EH (cell line): ENCODE results near the gene GCK.
"Not testable (repeated sequence)": the region's sequence is repeated elsewhere in the genome, so short reads cannot be mapped to it uniquely, and the experiment has no call there.

Source experiments
- DNase-seq: peaks from one replicate; pipeline ENCODE4 v3.0.0-alpha.2; 2015; ENCODE audit warnings: low read depth

The GCK gene

DNA sequence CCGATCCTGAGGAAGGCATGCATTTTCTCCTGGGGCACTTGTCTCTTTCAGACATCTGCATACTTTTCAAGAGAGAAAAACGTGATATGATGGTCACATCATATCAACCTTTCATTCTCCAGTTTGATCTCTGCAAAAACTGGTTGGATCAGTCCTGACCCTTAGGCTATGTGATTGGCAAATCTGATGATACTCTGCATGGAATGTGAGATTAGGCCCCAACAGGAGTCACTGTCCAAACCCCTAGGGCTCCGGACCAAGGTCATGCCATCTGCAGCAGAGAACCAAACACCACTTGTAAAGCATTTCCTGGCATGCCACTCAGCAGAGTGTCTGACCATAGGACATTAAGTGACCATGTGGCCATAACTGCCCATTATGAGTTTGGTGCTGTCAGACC is 8.6 kb downstream of the GCK start:
- no peak for DNase-seq

DNA sequence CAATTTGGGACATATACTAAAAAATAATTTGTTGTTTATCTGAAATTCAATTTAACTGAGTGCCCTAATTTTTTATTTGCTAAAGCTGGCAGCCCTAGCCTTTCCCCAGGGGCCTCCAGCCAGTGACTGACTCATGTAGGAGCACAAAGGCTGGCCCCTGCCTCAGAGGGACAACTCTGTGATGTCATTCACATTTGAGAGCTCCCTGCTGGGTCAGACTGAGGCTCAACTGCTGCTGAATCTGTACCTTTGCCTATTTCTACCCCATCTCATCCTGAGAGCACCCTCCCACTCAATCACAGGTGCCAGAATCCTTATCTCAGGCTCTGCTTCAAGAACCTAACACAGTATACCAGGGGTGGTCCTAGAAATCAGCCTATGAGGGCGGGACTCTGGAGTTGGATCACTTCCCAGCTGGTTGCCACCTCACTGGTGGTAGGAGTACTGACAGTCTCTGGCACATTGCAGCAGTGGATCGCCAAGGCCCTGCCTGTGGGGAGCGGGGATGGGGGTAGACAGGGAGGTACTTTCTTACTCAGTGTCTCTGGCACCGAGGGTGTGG is 11.6 kb downstream of the GCK start:
- peak; percentile 48 for DNase-seq

DNA sequence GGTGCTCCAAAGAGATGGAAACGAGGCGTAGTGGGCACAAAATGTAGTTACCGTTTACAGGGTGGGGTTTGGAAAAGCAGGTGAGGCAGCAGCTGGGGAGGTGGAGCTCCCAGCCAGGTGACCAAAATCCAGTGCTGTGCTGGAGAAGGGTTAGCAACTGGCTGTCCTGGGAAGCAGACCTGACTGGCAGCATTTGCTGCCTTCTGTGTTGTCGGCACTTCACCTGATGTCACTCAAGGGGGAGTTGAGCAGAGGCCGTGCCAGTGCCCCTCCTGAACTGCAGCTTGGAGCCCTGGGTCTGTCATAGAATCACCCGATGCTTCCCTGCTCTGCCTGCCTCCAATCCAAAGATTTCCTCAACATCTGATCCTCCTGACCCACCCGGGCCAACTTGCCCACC is 12.8 kb downstream of the GCK start:
- DNase-seq: no peak

DNA sequence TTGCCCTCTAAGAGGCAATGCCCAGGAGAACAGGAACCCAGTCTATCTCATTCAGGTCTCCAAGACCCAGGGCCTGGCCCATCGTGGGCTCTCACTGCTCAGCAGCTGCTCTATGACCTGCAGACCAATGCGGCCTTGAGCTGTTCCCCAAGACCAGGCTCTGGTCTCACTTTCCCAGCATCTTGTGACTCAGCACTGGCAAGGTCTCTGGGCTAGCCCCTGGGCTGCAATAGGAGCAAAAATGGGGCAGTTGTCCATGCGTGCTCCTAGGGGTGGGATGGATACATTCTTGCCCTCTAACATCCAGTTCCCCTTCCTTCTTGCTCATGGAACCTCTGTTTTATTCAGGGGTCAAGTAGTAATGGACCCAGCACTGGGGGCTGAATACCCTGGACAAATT is 13.5 kb downstream of the GCK start:
- no peak for DNase-seq

DNA sequence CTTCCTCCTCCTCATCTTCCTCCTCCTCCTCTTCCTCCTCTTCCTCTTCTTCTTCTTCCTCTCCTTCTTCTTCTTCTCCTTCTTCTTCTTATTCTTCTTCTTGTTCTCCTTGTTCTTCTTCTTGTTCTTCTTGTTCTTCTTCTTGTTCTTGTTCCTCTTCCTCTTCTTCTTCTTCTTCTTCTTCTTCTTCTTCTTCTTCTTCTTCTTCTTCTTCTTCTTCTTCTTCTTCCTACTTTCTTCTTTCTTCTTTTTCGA is 14.6 kb downstream of the GCK start:
- not testable (repeated sequence) for DNase-seq

DNA sequence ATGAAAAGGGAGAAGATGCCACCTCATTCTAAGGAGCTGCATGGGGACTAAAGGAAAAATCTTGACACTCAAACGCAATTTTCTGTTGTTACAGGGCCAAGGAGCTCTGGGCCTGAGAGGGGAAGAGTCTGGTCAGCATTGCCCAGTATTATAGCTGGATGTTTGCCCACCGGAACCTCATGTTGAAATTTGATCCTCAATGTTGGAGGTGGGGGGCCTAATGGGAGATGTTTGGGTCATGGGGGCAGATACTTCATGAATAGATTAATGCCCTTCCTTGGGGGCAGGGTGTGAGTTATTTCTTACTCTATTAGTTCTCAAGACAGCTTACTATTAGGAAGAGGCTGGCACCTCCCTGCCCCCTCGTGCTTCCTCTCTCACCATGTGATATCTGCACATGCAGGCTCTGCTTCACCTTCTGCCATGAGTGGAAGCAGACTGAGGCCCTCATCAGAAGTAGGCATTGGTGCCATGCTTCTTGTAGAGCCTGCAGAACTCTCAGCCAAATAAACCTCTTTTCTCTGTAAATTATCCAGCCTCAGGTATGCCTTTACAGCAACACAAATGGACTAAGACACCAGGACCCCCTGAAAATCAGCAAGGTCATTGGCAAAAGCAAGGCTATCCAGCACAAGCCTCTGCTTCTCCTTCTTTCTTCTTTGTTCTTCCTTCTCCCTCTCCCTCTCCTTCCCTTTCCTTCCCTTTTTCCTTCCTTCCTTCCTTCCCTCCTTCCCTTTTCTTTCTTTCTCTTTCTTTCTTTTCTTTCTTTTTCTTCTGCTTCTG is 15.1 kb downstream of the GCK start:
- no peak for DNase-seq

DNA sequence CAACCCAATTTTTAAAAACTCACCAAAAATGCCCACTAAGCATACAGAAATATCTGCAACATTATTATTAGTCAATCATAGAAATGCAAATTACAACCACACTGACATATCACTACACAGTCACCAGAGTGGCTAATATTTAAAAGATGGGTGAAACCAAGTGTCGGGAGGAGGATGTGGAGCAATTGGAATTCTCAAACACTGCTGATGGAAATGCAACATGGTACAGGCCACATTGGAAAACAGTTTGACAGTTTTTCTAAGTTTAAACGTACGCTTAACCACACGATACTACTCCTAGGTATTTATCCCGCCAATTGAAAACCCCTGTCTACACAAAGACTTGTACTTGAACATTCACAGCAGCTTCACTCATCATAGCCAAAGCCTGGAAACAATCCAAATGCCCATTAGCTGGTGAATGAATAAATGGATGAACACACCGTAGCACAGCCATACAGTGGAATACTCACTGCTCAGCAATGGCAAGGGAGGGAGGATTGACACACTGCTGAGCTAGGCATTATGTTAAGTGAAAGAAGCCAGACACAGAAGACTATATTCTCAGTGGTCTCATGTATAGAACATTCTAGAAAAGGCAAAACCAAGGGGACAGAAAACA is 16.3 kb downstream of the GCK start:
- no peak for DNase-seq

DNA sequence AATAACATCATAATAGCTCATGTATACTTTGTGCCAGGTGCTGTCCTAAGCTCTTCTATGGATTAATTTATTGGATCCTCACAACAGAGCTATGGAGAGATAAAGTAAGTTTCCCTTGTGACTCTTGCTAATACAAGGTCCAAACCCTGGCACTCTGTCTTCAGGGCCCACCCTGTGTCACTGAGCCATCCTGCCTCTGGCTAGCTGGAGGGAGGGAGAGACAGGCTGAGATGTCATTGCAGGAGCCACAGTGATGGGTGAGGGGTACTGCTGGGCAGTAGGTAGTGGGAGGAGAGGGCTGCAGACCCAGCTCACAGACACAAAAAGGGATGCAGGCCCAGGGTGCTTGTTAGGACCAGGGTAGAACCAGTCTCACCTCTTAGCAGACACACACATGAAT is 16.9 kb downstream of the GCK start:
- no peak for DNase-seq

DNA sequence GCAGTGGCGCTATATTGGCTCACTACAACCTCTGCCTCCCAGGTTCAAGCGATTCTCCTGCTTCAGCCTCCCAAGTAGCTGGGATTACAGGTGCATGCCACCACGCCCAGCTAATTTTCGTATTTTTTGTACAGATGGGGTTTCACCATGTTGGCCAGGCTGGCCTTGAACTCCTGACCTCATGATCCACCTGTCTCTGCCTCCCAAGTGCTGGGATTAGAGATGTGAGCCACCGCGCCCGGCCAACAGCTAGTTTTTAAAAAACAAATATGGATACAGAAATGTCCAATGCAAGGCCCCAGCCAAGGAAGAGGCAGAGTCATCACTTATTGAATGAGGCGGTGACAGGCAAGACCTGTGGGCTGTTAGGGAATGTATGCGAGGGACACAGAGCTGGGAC is 17.3 kb downstream of the GCK start:
- not testable (repeated sequence) for DNase-seq

DNA sequence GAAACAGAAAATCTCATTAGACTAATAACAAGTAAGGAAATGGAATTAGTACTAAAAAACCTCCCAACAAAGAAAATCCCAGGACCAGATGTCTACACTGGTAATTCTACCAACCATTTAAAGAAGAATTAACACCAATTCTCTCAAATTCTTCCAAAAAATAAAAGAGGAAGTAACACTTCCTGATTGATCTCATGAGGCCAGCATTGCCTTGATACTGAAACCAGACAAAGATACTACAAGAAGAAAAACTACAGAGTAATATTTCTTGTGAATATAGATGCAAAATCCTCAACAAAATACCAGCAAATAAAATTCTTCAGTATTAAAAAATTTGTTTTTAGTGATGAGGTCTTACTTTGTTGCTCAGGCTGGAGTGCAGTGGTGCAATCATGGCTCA is 21.3 kb downstream of the GCK start:
- DNase-seq: no peak

DNA sequence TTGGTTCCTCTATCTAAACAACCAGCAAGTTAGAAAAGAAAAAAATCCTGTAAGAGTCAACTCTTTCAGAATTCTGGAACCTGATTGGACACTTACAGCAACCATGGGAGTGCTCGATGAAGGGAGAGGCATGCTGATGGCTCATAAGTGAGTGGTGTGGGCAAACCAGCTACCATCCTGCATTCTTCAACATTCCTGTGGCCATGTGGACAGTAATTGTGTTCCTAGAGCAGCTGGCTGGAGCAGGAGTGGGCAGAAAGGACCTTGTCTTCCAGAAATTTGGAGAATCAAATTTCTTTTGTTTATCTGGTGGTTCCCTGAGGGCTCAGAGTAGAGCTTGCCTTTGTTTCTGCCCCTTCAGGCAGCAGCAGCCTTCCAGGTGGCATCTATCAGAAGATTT is 25.6 kb downstream of the GCK start:
- DNase-seq: peak; percentile 98

DNA sequence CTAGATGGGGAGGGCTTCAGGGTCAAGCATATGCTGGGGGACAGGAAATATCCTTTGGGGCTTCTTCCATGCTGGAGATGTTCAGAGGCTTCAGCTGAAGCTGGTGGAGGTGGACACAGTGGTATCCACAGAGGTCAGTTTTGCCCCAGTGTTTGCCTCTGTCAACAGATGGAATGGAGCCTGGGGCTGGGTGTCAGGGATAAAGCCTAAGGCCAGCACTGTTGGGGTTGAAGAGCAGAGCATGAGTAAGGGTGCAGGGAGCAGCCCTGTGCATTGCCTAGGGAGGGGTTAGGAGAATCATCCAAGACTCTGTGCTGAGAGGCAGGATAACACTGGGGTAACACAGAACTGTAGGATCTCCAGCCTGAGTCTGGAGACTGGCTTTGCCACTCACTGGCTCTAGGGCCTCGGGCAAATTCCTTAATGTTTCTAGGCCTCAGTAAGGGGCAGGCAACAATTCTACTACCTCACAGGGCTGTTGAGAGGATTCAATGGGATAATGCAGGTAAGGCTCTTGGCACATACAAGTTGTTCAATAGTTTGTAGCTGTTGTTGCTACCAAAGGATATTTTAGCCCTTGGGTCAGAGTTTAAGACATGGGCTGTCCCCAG is 26.3 kb downstream of the GCK start:
- peak; percentile 47 for DNase-seq

DNA sequence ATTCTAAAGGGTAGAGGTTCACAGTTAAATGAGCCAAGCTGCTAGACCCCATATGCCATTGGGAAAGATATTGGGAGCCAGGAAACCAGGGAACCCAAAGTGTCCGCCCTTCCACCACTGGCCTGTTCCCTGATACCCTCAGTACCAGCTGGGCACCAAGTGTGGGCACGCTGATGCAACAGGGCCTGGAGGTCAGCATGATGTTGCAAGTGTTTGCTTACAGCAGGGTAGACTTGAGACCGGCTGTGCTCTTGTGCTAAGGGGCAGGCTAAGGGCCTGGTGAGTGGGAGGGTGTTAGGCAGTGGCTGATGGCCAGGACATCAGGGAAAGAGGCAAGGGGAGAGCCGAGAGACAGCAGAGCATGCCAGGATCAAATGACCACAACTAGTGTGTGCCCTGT is 27.1 kb downstream of the GCK start:
- no peak for DNase-seq

DNA sequence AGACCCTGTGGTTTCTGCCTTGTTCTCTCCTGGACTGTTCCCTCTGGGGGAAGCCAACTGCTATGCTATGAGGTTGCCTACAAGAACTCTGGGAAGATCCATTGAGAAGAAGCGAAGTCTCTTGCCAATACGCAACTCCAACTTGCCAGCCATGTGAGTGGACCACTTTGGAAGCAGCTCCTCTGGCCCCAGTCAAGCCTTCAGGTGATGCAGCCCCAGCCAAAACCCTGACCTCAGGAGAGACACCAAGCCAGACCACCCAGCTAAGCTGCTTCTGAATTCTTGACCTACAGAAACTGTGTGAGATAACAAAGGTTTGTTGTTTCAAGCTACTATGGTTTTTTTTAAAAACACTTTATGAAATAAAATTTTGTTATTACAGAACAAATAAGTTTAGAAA is 27.9 kb downstream of the GCK start:
- DNase-seq: no peak

DNA sequence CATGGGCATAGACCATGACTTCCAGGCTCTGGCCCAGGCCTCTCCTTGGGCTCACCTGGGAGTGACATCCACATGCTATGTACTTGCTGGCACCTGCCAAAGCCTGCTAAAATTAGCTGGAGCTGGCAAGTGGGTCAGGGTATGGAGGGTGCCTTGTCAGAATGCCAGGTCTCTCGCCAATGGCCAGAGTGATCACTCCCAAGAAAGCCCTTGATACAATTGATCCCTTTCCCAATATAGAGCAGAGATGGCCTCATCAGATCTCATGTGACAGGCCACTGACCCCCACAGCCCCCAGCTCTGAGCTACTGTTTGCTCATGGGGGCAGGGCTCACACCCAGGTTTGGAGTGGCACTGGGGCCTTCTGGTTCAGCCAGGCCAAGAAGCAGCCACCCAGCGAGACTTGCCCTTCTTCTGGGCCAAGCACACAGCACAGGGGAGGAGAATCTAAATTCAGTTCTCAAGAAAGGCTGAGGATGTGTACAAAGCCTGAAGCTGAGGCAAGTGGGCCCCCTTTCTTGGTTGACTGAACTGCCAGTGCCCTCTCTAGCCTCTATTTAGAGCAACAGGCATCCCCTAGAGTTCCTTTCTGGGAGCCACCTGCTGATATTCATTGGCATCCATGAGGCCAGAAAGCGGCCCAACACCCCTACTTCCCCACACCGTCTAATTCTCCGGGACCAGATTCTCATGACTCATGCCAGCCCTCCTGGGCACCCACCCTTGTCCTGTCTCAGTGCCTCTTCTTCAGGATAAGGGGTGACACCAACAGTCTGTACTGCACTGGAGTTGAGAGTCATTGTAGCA is 29.2 kb downstream of the GCK start:
- DNase-seq: no peak

DNA sequence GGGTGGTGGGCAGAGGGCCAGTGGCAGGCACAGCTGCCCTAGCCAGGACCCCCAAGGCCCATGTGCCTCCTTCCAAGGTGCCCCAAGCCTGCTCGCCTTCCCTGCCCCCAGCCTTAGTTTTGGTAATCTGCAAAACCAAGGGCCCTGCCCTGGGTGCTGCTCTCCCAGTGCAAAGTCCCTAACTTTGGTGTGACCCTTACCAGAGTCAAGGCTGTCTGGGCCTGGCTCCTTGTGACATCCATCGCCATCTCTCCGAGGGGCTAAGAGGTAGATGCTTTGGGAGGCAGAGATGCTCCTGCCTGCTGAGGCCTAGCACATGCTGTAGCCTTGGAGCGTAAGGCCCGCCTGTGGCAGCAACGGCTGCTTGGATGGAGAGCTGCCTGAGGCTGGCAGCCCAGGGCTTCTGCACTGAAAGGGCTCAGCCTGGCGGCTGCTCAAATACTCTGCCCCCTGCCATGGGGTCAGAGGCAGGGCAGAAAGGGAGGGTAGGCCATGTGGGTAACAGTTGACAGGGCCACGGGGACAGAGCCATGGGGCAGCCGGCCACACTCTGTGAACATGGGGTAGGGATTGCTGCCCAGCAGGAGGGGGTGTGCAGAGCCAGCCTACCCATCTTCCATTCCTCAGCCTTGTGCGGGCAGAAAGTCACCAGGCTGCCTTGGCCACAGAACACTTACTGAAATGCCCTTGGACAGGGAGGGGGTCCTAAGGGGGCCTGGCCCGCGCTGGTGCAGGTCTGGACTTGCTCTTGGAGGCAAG is 30.2 kb downstream of the GCK start:
- no peak for DNase-seq

DNA sequence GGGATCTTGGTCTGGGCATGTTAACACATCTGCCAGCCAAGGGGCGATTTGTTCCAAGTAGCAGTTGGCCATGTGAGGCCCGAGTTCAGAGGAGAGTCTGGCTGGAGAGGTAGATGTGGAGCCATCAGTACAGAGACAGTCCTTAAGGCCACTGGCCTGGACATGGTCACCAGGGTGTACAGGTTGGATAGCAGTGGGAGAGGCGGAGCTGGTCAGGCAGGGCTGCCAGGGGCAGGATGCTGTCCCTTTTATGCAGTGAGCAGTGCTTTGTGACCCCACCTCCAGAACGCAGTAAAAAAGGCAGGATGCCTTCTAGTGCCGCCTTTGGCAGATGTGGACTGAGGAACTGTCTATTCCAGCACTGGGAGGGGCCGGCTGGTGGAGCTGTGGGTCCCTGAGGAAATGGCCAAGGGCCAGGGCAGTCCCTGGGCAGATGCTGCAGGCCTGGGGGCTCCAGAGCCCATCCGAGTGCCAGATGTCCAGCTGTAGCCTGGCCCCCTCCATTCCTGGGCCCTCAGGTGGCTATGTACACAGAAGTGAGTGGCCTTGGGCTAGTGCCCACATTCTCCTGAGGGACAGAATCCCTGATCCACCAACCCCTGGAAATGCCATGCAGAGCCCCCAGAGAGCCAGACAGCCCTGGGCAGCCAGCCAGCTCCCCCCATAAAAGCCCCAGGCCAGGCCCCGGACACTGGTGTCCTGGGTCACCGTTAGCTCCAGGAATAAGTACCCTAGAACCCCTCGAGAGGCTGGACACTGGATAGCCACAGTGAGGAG is 31.0 kb downstream of the GCK start:
- DNase-seq: no peak

DNA sequence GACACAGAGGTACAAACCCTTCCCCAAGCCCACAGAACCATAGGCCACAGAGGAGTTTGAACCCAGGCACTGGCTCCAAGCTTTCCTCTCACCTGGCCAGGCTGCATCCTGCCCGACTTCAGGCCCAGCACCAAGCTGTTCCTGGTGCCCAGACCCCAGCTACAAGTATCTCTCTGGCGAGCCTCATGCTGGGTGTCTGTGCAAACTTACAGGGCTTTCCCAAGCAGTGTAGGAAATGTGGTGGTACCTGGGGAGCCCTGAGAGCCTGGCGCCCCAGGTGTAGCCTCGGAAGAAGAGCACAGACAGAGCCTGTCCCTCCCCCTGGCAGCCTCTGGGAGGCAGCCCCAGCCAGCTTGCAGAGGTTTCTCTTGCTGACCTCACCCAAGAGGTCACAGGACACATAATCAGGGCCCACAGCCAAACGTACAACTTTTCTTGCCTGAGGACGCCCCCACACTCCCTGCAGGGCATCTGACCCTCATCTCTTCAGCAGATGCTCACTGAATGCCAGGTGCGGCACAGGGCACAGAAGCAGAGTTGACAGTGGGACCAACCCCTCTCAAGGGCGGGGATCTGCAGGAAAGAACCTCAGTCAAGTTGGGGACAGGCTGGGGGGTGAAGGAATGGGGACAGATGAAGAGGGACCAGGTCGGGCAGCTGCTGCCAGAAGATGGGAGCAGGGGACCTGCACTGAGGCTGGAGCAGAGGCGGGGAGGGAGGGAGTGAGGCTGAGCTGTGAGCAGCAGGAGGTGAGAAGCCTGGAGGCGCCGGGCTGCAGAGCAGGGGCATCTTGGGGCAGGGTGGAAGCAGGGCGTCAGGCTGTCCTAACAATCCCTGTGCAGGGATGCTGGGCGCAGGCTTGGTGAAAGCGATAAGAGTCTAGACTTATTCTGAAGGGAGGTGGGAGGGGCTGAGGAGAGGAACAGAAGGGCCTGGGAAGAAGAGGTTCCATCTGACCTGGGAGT is 31.8 kb downstream of the GCK start:
- DNase-seq: no peak

DNA sequence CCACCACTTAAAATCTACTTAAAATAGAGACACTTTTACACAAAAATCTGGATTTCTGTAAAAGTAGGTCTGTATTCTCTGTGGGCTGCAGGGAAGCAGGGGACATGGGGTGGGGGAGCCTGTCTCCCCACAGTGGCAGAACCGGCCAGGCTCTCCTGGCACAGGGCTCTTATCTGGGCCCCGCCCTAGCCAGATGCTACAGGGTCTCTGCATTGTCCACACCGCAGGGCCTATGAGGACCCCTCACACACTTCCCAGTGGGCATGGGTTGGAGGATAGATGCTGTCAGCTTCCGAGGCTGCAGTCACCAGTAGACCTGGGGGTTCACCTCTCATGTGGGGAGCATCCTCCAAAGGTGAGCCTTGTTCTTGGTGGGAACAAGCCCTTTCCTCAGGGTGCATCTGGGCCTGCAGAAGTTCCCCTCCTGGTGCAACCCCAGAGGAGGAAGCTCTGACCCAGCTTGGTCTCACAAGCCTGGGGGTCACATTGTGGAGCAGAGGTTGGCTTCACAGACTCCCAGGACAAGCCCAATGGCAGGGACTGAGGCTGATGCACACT is 32.7 kb downstream of the GCK start:
- DNase-seq: no peak
